Upper lobe of left lung (tissue), 4 donors: ENCODE data around the gene ELN.

Experiments
- POLR2A ChIP-seq, 4 donors: fragments of 450-650 bp; IDR thresholded peaks; one replicate each; pipeline ENCODE4 v1.5.1; 2016 to 2017; ENCODE audit warnings: antibody characterized with exemption in 4 of 4, mild to moderate bottlenecking in 2 of 4
- TF ChIP-seq, protein P1 (sequence below), 6 experiments: fragments of 450-650 bp in 4 of 6; fragments of 200-600 bp in 2 of 6; sonication (generic) in 2 of 6; IDR thresholded peaks; one replicate each; pipeline ENCODE4 v1.5.1; 2016 to 2019; ENCODE audit warnings: antibody characterized with exemption in 6 of 6

DNA sequence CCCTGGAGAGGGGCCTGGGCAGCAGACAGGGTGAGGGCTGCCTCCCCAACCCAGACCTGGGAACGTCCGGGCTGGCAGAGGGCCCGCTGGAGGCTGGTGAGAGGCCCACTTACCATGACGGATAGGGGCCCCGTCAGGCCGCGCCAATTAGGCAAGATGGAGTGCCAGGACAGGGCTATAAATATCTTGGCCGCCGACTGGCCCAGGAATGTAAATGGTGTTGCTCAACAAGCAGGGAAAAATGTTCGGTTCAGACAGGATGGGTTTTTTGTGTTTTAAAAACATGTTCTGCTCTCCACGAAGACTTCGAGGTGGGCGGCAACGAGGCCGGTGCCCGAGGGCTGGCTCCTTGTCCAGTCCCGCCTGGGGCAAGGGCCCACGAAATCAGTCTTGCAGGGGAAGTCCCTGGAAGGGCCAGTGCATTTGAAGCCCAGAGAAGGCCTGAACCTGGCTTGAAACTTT is 35.8 kb upstream of the ELN start:
- TF ChIP-seq, protein P1, sequence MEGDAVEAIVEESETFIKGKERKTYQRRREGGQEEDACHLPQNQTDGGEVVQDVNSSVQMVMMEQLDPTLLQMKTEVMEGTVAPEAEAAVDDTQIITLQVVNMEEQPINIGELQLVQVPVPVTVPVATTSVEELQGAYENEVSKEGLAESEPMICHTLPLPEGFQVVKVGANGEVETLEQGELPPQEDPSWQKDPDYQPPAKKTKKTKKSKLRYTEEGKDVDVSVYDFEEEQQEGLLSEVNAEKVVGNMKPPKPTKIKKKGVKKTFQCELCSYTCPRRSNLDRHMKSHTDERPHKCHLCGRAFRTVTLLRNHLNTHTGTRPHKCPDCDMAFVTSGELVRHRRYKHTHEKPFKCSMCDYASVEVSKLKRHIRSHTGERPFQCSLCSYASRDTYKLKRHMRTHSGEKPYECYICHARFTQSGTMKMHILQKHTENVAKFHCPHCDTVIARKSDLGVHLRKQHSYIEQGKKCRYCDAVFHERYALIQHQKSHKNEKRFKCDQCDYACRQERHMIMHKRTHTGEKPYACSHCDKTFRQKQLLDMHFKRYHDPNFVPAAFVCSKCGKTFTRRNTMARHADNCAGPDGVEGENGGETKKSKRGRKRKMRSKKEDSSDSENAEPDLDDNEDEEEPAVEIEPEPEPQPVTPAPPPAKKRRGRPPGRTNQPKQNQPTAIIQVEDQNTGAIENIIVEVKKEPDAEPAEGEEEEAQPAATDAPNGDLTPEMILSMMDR (IDR thresholded peaks at IDR 0.05): no peak
- TF ChIP-seq POLR2A (IDR thresholded peaks at IDR 0.05): no peak
